ENCODE data around the gene ESR1. TPM values are rescaled to one million over a fixed set of nuclear protein-coding genes. Genes with fewer than 3 reads are reported as not detected.

Gene ESR1
- total and polyA plus RNA-seq, 2 donors (not counting 3 experiments of a cell fraction or from before 2014, with no cell fraction given): 0.01 TPM; not detected in 1

DNA sequence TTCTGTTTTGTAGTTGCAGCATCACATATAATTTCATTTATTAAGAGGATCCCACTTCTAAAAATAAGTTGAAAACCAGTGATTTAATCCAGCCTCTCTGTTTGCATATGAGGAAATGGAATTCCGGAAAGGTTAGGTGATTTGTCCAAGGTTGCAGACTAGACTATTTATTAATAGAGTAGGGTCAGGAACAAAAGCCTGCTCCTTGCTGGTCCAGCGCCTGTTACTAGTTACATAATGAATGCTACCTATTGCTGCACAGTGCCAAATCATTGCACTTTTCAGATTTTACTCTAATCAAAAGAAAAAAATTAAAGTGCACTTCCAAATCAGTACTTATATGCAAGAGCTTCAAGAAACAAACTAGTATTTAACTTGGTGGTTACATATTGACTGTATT lies 238.6 kb downstream of the ESR1 start:
- TF ChIP-seq POLR2AphosphoS5 (IDR thresholded peaks at IDR 0.05; ENCODE audit: insufficient read depth, low read depth, low read length) (no peak), EZH2 (IDR thresholded peaks at IDR 0.05; ENCODE audit: borderline replicate concordance, low read depth, low read length, severe bottlenecking) (no peak), POLR2A (IDR thresholded peaks at IDR 0.05; ENCODE audit: low read depth, low read length) (no peak), MAX (IDR thresholded peaks at IDR 0.05; ENCODE audit: insufficient read depth, insufficient read length) (no peak), MYC (IDR thresholded peaks at IDR 0.05; ENCODE audit: low read depth, low read length) (no peak), FOS (IDR thresholded peaks at IDR 0.05; ENCODE audit: borderline replicate concordance, insufficient read depth, low read length) (no peak), GATA2 (IDR thresholded peaks at IDR 0.05; ENCODE audit: insufficient read depth, insufficient read length, low read depth, low read length) (no peak), JUN (IDR thresholded peaks at IDR 0.05; ENCODE audit: borderline replicate concordance, insufficient read depth, insufficient read length, low read depth) (no peak)
- TF ChIP-seq, protein P1, sequence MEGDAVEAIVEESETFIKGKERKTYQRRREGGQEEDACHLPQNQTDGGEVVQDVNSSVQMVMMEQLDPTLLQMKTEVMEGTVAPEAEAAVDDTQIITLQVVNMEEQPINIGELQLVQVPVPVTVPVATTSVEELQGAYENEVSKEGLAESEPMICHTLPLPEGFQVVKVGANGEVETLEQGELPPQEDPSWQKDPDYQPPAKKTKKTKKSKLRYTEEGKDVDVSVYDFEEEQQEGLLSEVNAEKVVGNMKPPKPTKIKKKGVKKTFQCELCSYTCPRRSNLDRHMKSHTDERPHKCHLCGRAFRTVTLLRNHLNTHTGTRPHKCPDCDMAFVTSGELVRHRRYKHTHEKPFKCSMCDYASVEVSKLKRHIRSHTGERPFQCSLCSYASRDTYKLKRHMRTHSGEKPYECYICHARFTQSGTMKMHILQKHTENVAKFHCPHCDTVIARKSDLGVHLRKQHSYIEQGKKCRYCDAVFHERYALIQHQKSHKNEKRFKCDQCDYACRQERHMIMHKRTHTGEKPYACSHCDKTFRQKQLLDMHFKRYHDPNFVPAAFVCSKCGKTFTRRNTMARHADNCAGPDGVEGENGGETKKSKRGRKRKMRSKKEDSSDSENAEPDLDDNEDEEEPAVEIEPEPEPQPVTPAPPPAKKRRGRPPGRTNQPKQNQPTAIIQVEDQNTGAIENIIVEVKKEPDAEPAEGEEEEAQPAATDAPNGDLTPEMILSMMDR (IDR thresholded peaks at IDR 0.05; ENCODE audit: extremely low read depth in 1 of 2, insufficient read depth in 1 of 2, low read depth in 1 of 2, low read length in 2 of 2): no peak
- Histone ChIP-seq H3K27ac (ENCODE audit: insufficient read depth, low read depth, low read length) (no peak overlapping the region), H3K79me2 (ENCODE audit: control insufficient read depth, insufficient read depth, low read length) (no peaks in the 10 kb centered on the region), H3K9me3 (replicated peaks; ENCODE audit: control insufficient read depth, insufficient read depth, low read length) (no peaks in the 10 kb centered on the region), H3K27me3 (ENCODE audit: control insufficient read depth in 2 of 2, insufficient read depth in 2 of 2, low read length in 2 of 2) (peaks cover 0 to 4% of the 10 kb centered on the region in 2 experiments), H3K4me3 (replicated peaks in 1 of 3; ENCODE audit: insufficient read depth in 1 of 3, low read depth in 1 of 3, low read length in 3 of 3) (no peak overlapping the region), H3K4me2 (ENCODE audit: insufficient read depth, low read length) (no peak overlapping the region), H3K9me1 (replicated peaks; ENCODE audit: control insufficient read depth, extremely low read depth, insufficient read depth, low read length) (no peaks in the 10 kb centered on the region), H3K36me3 (ENCODE audit: control insufficient read depth in 2 of 2, extremely low read depth in 1 of 2, insufficient read depth in 2 of 2, low read length in 2 of 2) (no peaks in the 10 kb centered on the region), H3K4me1 (ENCODE audit: control insufficient read depth, extremely low read depth, insufficient read depth, low read length) (no peaks in the 10 kb centered on the region), H2AFZ (ENCODE audit: low read depth, low read length) (no peak overlapping the region), H3K9ac (replicated peaks; ENCODE audit: extremely low read depth, insufficient read depth, low read length) (no peak overlapping the region), H4K20me1 (replicated peaks; ENCODE audit: control insufficient read depth, extremely low read depth, insufficient read depth, low read length) (no peaks in the 10 kb centered on the region)
- CTCF ChIA-PET: no interaction called here
- intact Hi-C loops (cut with micrococcal nuclease) (no loop called here), dilution Hi-C loops (cut with MboI; ENCODE audit: extremely low pct_ligation_motif_present, low sequenced_read_pairs) (no loop called here)
- DNase-seq (ENCODE audit: low read depth, low spot score): no peak
- POLR2A ChIA-PET: no interaction called here
- BruUV-seq (replicated peaks): no TSS peak
- no peak for FAIRE-seq
